NCI-H2171 treated with DMSO at 0.1 percent for 48 hours (cell line): ENCODE measurements around the gene PPTC7.
"Not testable (repeated sequence)": the region's sequence is repeated elsewhere in the genome, so short reads cannot be mapped to it uniquely, and the experiment has no call there.

Experiments used
- DNase-seq: peaks from one replicate; lab custom pipeline; 2025; lab: John Stamatoyannopoulos, UW

PPTC7 gene

DNA sequence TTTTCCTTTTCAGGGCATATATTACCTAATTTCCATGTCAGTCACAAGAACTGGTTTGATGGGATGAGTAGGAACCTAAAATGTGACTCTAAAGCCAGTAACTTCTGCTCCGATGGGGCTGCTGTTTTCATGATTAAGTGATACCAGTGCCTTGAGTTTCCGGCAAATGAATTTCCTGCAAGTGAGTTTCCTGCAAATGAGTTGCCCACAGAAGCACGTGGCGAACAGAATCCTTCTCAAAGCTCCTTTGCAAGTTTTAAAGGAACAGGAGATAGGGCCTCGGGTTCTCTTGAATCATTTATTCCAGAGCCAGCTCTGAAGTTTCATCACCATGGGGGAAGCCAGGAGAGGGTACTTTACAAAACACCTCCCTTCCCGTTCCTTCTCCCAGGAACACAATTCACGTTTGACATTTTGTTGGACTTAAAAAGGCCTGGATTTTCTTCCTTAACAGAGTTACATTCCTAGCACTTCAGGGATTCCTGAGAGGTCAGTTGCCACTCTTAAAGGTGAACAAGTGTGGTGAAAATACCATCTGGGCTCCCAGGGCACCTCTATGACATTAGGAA lies 2.2 kb upstream of the PPTC7 start:
- no peak for DNase-seq

- peak; percentile 47 for DNase-seq
Observed at GRCh38 chr12:110582276-110583136, 612 bp downstream of the PPTC7 start.

DNA sequence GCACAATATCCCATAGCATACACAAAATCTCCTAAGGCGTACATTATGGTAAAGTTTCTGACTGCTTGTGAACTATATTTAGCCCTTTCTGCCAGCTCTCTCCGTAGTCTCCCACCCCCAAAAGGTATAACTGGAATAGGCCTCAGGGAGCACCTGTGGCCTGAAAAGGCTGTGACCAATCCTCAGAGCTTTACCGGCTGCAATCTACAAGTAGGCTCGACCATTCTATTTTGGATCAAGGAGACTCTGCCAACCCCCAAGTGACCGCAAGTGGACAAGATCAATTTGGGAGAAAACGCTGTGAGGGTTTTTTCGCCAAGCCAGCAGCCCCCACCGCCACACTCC lies 1.2 kb downstream of the PPTC7 start:
- DNase-seq = peak; percentile 13

DNA sequence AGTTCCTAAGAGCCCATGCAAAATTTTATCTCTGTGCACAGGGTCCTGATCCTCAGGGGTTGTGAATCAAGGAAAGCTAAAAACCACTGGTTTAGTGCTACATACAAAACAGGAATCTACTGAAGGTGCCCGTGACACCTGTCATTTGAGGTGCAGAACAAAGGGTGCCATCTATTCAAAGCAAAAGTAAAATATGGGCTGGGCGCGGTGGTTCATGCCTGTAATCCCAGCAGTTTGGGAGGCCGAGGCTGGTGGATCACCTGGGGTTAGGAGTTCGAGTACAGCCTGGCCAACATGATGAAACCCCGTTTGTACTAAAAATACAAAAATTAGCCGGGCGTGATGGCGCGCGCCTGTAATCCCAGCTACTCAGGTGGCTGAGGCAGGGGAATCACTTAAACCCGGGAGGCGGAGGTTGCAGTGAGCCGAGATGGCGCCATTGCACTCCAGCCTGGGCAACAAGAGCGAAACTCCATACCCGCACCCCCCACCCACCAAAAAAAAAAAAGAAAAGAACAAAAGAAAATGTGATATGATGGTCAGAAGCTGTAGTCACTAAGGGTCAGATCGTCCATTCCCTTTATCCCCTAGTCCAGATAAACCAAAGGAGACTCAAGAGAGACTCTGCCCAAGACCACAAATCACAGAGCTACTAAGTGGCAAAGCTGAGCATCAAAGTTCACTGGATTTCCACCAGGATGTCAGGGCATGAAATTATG lies 3.4 kb downstream of the PPTC7 start:
- no peak for DNase-seq

- DNase-seq = no peak
Observed at GRCh38 chr12:110578694-110579534, 4.2 kb downstream of the PPTC7 start.

GRCh38 chr12:110577864-110578693 lies 5.0 kb downstream of the PPTC7 start:
- DNase-seq = no peak

- no peak for DNase-seq
Observed at GRCh38 chr12:110576504-110576903, 6.6 kb downstream of the PPTC7 start.

GRCh38 chr12:110575326-110575725 lies 7.8 kb downstream of the PPTC7 start:
- no peak for DNase-seq

- DNase-seq = not testable (repeated sequence)
Observed at GRCh38 chr12:110574717-110575230, 8.3 kb downstream of the PPTC7 start.

- no peak for DNase-seq
Observed at GRCh38 chr12:110574044-110574443, 9.1 kb downstream of the PPTC7 start.

- not testable (repeated sequence) for DNase-seq
Observed at GRCh38 chr12:110570798-110571197, 12.3 kb downstream of the PPTC7 start.

DNA sequence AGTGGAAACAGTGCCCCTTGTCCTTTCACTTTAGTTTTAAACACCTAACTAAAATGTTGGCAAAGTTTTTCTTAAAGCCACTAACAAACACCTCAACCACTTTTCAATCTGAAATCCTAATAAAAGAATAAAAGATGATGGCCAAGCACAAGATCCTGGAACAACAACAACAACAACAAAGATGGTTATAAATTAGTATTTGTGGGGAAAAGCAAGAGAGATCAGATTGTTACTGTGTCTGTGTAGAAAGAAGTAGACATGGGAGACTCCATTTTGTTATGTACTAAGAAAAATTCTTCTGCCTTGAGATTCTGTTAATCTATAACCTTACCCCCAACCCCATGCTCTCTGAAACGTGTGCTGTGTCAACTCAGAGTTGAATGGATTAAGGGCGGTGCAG lies 13.3 kb downstream of the PPTC7 start:
- not testable (repeated sequence) for DNase-seq

GRCh38 chr12:110568752-110569151 lies 14.4 kb downstream of the PPTC7 start:
- no peak for DNase-seq

DNA sequence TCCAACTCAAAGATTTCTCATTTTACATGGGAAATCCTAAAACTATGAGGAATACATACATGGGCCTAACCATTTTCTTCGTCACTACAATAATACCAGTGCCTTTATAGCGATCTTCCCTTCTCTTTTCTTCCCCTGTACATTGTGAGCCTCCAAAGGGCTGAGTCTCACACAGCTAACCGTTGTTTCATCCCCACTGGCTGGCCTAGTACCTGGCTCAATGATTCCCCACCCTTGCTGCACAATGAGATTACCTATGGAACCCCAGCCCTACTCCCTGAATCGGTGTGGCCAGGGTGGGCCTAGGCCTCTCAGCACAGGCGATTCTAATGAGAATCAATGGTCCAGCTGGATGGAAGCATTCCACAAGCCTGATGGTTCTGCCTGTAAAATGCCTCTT lies 16.1 kb downstream of the PPTC7 start:
- DNase-seq = no peak

DNA sequence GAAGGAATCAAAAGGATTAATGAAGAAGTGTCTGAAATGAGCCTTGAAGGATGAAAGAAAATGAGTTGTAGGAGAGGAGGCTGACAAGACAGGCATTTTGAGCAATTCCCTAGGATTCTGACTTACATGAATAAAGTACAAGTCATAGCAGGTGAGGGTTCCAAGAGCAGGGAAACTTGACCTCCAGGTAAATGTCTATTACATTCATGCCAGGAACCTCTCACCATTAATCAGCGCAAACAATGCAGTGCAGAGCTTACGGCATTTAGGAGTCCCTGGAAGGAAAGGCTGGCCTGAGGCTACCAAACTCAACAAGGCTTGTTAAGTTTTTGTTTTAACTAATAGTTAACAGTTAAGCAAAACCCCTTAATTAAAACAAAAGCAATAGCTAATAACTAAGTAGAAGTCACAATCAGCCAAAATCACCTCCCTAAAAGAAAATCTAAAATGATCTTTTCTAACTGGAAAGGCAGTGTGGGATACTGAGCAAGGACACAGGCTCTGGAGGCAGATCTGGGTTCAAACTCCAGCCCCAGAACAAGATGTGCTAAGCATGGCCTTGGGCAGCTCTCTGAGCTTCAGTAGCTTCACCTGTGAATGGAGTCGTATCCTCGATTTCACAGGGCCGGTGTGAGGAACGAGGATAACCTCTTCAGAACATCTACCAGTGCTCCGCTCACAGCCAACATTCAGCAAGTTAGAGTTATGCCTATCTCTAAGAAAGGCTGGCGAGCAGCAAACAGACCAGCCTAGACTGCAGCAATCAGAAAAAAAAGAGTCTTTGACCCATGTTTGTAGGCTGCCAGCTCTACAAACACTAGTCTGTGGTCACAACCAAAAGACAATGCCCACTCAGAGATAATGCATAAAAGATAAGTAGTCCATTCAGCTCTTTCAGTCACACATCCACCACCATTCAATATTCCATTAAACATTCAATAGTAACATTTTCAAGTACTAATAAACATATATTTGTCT lies 16.9 kb downstream of the PPTC7 start:
- DNase-seq = no peak

DNA sequence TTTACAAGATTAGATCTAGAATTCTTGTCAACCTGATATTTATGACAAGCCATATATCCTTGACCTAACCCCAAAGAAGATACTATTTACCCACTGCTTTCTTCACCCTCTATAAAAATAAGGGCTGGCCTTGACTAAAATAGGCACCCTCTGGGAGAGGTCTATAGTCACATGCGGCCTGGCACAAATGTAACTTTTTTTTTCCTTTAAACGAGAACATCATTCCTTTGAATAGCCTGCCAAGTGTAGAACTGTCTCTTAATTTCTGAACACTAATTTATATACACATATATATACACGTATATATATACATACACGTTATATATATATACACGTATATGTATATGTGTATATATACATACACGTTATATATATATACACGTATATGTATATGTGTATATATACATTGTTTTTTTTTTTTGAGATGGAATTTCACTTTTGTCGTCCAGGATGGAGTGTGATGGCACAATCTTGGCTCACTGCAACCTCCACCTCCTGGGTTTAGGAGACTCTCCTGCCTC lies 18.6 kb downstream of the PPTC7 start:
- DNase-seq = no peak

DNA sequence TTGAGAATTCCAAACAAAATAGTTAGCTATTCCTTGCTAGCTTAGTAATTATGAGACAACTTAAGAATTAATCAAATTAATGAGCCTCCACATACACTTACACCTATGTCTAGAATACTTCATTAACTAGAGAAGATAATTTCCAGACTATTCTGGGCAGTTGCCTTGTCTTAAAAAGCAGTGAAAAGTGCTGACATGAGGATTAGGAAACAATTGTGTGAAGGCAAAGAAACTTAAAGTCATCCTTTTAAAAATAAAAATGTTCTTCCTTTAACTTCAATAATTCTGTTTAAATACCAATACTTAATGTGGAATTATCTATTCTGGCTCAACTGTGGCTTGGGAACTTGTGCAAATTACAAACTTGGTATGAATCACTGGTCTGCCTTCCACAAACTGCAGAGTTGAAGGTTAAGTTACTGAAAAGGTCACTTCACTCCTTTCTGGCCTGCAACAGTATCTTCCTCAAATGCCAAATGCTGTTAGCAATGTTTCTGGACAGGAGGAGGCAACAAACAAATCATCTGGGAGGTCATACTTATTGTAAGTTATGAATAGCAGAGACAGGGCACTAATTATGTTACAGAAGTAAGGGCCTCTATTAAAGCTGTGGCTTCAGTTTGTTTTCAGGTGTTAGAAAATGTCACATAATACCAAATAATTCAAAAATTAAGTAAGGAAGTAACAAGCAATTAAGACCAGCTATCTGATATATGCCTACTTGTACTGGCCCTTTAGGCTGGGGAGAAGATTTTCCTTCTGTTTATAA lies 19.2 kb downstream of the PPTC7 start:
- DNase-seq = no peak

DNA sequence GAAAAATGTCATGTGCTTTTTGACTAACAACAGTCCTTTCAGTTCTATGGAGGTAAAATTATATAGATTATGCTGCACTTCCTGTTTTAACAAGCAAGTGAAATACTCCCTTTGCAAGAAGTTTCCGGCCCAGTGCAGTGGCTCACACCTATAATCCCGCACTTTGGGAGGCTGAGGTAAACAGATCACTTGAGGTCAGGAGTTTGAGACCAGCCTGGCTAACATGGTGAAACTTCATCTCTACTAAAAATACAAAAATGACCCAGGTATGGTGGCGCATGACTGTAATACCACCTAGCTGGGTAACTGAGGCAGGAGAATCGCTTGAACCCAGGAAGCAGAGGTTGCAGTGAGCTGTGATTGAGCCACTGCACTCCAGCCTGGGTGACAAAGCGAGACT lies 20.7 kb downstream of the PPTC7 start:
- DNase-seq = not testable (repeated sequence)
